ENCODE data around the gene SMG6.

SMG6 gene

DNA sequence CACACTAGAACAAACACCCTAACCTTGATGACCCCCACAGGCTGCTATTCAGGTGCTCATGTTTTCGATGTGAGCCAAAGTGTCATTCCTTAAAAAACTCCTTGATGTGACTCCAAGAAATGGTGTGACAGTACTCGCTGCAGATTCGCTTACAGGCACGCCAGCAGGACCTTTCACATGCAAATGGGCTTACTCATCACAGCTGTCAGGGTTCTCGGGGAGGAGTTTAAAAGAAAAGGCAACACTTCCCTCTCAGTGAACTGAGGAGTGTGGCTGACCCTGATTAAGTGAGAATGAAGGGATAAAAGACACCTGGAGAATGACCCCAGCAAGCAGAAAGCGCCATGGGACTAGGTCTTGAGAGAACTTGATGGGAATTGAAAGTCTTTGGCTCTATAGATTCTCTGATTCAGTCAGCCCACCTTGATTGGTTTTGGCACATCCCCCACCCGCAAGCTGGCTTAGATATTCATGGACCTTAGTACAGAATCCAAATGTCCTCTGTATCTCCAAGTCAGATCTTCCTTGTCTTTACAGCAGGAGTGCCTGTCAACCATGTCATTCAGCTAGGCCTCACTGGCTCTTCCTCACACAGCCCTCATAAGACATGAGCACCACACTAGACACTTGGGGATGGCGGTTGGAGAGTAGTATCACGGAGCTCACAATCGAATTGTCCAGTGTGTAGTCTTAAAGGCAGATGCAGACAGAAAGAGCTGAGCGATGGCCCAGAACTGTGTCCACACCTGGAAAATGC is 166.1 kb downstream of the SMG6 start:
- H2AFZ ChIP-seq (ENCODE audit: low read depth, low read length) = no peak overlapping the region
- peaks cover 21% of the 10 kb centered on the region for H3K4me1 ChIP-seq (ENCODE audit: low read length)
- H3K4me2 ChIP-seq (ENCODE audit: low read length) = peak overlapping the region; percentile 74
- H3K27me3 ChIP-seq (ENCODE audit: low read depth, low read length) = no peaks in the 10 kb centered on the region
- no peaks in the 10 kb centered on the region for H3K36me3 ChIP-seq (replicated peaks; ENCODE audit: low read depth, low read length)
- no peak overlapping the region for H3K9ac ChIP-seq (ENCODE audit: low read length)
- no peaks in the 10 kb centered on the region for H4K20me1 ChIP-seq (ENCODE audit: insufficient read depth, low read length)
- no peak for TF ChIP-seq EZH2phosphoT487 (IDR thresholded peaks at IDR 0.05; ENCODE audit: low read depth)
- TF ChIP-seq, protein P1, sequence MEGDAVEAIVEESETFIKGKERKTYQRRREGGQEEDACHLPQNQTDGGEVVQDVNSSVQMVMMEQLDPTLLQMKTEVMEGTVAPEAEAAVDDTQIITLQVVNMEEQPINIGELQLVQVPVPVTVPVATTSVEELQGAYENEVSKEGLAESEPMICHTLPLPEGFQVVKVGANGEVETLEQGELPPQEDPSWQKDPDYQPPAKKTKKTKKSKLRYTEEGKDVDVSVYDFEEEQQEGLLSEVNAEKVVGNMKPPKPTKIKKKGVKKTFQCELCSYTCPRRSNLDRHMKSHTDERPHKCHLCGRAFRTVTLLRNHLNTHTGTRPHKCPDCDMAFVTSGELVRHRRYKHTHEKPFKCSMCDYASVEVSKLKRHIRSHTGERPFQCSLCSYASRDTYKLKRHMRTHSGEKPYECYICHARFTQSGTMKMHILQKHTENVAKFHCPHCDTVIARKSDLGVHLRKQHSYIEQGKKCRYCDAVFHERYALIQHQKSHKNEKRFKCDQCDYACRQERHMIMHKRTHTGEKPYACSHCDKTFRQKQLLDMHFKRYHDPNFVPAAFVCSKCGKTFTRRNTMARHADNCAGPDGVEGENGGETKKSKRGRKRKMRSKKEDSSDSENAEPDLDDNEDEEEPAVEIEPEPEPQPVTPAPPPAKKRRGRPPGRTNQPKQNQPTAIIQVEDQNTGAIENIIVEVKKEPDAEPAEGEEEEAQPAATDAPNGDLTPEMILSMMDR (IDR thresholded peaks at IDR 0.05; ENCODE audit: low read depth, low read length) = no peak
- H3K79me2 ChIP-seq (ENCODE audit: low read length) = no peaks in the 10 kb centered on the region
- peak overlapping the region; percentile 52 for H3K4me3 ChIP-seq (ENCODE audit: low read length)
- H3K27ac ChIP-seq (ENCODE audit: low read length) = no peak overlapping the region
- H3K9me3 ChIP-seq (ENCODE audit: insufficient read depth, low read length) = no peaks in the 10 kb centered on the region

DNA sequence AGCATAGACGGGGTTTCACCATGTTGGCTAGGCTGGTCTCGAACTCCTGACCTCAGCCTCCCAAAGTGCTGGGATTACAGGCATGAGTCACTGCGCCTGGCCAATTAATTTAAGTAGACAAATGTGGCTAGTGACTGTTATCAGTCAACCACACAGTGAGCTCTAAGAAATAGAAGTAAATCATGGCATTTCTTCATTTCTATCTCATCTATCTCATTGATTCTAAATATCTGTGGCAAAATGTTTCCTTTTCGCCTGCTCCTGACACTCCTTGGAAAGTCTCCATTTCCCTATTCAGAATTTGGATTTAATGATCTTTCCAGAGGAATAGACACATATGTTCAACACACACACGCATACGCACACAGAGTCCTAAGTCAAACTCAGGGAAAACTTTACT is 167.3 kb downstream of the SMG6 start:
- Histone ChIP-seq H3K79me2 (ENCODE audit: low read length) (no peaks in the 10 kb centered on the region), H3K4me1 (ENCODE audit: low read length) (peaks cover 21% of the 10 kb centered on the region), H3K4me3 (ENCODE audit: low read length) (no peak overlapping the region), H4K20me1 (ENCODE audit: insufficient read depth, low read length) (no peaks in the 10 kb centered on the region), H3K9ac (ENCODE audit: low read length) (no peak overlapping the region), H3K27ac (ENCODE audit: low read length) (no peak overlapping the region), H3K27me3 (ENCODE audit: low read depth, low read length) (no peaks in the 10 kb centered on the region), H2AFZ (ENCODE audit: low read depth, low read length) (no peak overlapping the region), H3K4me2 (ENCODE audit: low read length) (no peak overlapping the region), H3K36me3 (replicated peaks; ENCODE audit: low read depth, low read length) (no peaks in the 10 kb centered on the region), H3K9me3 (ENCODE audit: insufficient read depth, low read length) (no peaks in the 10 kb centered on the region)
- TF ChIP-seq, protein P1 (IDR thresholded peaks at IDR 0.05; ENCODE audit: low read depth, low read length) = no peak
- no peak for TF ChIP-seq EZH2phosphoT487 (IDR thresholded peaks at IDR 0.05; ENCODE audit: low read depth)

DNA sequence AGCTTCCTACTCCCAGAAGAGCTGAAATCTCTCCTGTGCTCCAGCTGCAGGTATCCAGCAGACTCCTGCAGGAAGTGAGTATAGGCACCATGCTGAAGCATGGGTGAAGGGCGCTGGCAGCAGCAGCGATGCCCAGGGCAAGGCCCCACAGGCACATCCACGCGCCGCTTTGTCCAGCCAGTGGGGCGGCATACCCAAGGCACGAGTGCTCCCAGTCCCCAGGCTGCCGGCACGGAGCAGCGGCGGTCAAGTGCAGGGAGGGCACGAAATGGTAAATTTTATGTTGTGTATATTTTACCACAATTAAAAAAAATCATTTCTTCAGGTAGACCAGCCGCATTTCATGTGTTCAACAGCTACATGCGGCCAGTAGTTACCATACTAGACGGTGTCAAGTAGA is 175.6 kb downstream of the SMG6 start:
- H3K36me3 ChIP-seq (replicated peaks; ENCODE audit: low read depth, low read length) = no peaks in the 10 kb centered on the region
- TF ChIP-seq EZH2phosphoT487 (IDR thresholded peaks at IDR 0.05; ENCODE audit: low read depth) = no peak
- TF ChIP-seq, protein P1 (IDR thresholded peaks at IDR 0.05; ENCODE audit: low read depth, low read length) = no peak

GRCh38 chr17:2125013-2125535 is 178.5 kb downstream of the SMG6 start:
- no peak overlapping the region for H3K4me2 ChIP-seq (ENCODE audit: low read length)
- H4K20me1 ChIP-seq (ENCODE audit: insufficient read depth, low read length) = peaks cover 3% of the 10 kb centered on the region; the same call in 1 of the 2 replicates
- H3K4me1 ChIP-seq (ENCODE audit: low read length) = peaks cover 22% of the 10 kb centered on the region
- no peak overlapping the region for H2AFZ ChIP-seq (ENCODE audit: low read depth, low read length)
- no peak overlapping the region for H3K9ac ChIP-seq (ENCODE audit: low read length)
- H3K4me3 ChIP-seq (ENCODE audit: low read length) = no peak overlapping the region
- TF ChIP-seq, protein P1 (IDR thresholded peaks at IDR 0.05; ENCODE audit: low read depth, low read length) = no peak
- TF ChIP-seq EZH2phosphoT487 (IDR thresholded peaks at IDR 0.05; ENCODE audit: low read depth) = no peak
- H3K36me3 ChIP-seq (replicated peaks; ENCODE audit: low read depth, low read length) = no peaks in the 10 kb centered on the region
- no peaks in the 10 kb centered on the region for H3K79me2 ChIP-seq (ENCODE audit: low read length)
- no peaks in the 10 kb centered on the region for H3K9me3 ChIP-seq (ENCODE audit: insufficient read depth, low read length)
- no peak overlapping the region for H3K27ac ChIP-seq (ENCODE audit: low read length)
- H3K27me3 ChIP-seq (ENCODE audit: low read depth, low read length) = no peaks in the 10 kb centered on the region

More for the DNA sequence above, 175.6 kb downstream of the SMG6 start:
- H3K9me3 ChIP-seq (ENCODE audit: insufficient read depth, low read length) = no peaks in the 10 kb centered on the region
- H4K20me1 ChIP-seq (ENCODE audit: insufficient read depth, low read length) = peaks cover 3% of the 10 kb centered on the region; the same call in 1 of the 2 replicates
- no peak overlapping the region for H3K27ac ChIP-seq (ENCODE audit: low read length)
- H3K4me1 ChIP-seq (ENCODE audit: low read length) = peaks cover 12% of the 10 kb centered on the region
- H3K27me3 ChIP-seq (ENCODE audit: low read depth, low read length) = no peaks in the 10 kb centered on the region
- H3K79me2 ChIP-seq (ENCODE audit: low read length) = no peaks in the 10 kb centered on the region
- no peak overlapping the region for H3K4me3 ChIP-seq (ENCODE audit: low read length)
- H2AFZ ChIP-seq (ENCODE audit: low read depth, low read length) = no peak overlapping the region
- no peak overlapping the region for H3K4me2 ChIP-seq (ENCODE audit: low read length)
- no peak overlapping the region for H3K9ac ChIP-seq (ENCODE audit: low read length)
